Naive thymus-derived CD4-positive, alpha-beta T cell (primary cell): ENCODE data around the gene ARHGDIB. TPM values are rescaled to one million over a fixed set of nuclear protein-coding genes. Genes with fewer than 3 reads are reported as not detected.

ENCODE experiments used
- ATAC-seq: fragments of 150-1000 bp; cut with Tn5 transposase; 2 replicates; pipeline ENCODE4 v1.10.0; 2021; ENCODE audit warnings: mild to moderate bottlenecking, moderate library complexity
- CTCF ChIA-PET: fragments of 350-600 bp; sonication (Branson Sonifier 250); formaldehyde crosslinking; loops from one replicate; lab custom pipeline; 2021; ENCODE audit warnings: antibody characterized with exemption; lab: Charles Lee
- POLR2A ChIA-PET: fragments of 350-600 bp; sonication (Branson Sonifier 250); formaldehyde crosslinking; loops from one replicate; lab custom pipeline; 2021; ENCODE audit warnings: antibody characterized with exemption, inconsistent platforms; lab: Charles Lee
- DNase-seq, 9 donors: peaks; one replicate each; pipeline versions ENCODE4 v3.0.0 to v3.0.0-alpha.2; 2020 to 2022; ENCODE audit warnings: mixed read lengths in 1 of 9
- H3K27ac ChIP-seq: one replicate; pipeline ENCODE4 v1.7.0; 2013; ENCODE audit warnings: mild to moderate bottlenecking, low read depth, low read length, moderate library complexity
- H3K27me3 ChIP-seq, 2 donors: one replicate each; pipeline ENCODE4 v1.7.0; 2013; ENCODE audit warnings: low read length in 2 of 2, mild to moderate bottlenecking in 2 of 2, moderate library complexity in 2 of 2; ENCODE audit not compliant: control insufficient read depth in 2 of 2, insufficient read depth in 2 of 2
- H3K36me3 ChIP-seq, 3 experiments: 1 replicate in 2 of 3; 2 replicates in 1 of 3; pipeline ENCODE4 v1.7.0; 2013; ENCODE audit warnings: low read length in 3 of 3, mild to moderate bottlenecking in 3 of 3, moderate library complexity in 1 of 3; ENCODE audit not compliant: insufficient read depth in 3 of 3, control insufficient read depth in 2 of 3
- H3K4me1 ChIP-seq, 2 donors: one replicate each; pipeline ENCODE4 v1.7.0; 2013; ENCODE audit warnings: low read length in 2 of 2, mild to moderate bottlenecking in 2 of 2, moderate library complexity in 1 of 2; ENCODE audit not compliant: control insufficient read depth in 2 of 2, insufficient read depth in 2 of 2
- H3K4me3 ChIP-seq: 2 replicates; pipeline ENCODE4 v1.7.0; 2013; ENCODE audit warnings: mild to moderate bottlenecking, low read length
- H3K9me3 ChIP-seq, 3 experiments: 1 replicate in 2 of 3; 2 replicates in 1 of 3; pipeline ENCODE4 v1.7.0; 2013; ENCODE audit warnings: low read length in 3 of 3; ENCODE audit not compliant: control insufficient read depth in 2 of 3
- H3K27ac Mint-ChIP-seq, 9 donors: one replicate each; pipeline ENCODE4 v1.8.0; 2020 to 2022; ENCODE audit warnings: mixed read lengths in 9 of 9, mild to moderate bottlenecking in 8 of 9, moderate library complexity in 5 of 9, inconsistent platforms in 2 of 9
- H3K27me3 Mint-ChIP-seq, 5 donors: one replicate each; pipeline ENCODE4 v1.8.0; 2021 to 2022; ENCODE audit warnings: mixed read lengths in 5 of 5, mild to moderate bottlenecking in 1 of 5
- H3K36me3 Mint-ChIP-seq, 5 donors: one replicate each; pipeline ENCODE4 v1.8.0; 2020 to 2022; ENCODE audit warnings: mixed read lengths in 5 of 5, mild to moderate bottlenecking in 3 of 5, inconsistent platforms in 1 of 5
- H3K4me1 Mint-ChIP-seq, 7 donors: one replicate each; pipeline ENCODE4 v1.8.0; 2020 to 2022; ENCODE audit warnings: mixed read lengths in 7 of 7, mild to moderate bottlenecking in 3 of 7, inconsistent platforms in 1 of 7
- H3K4me3 Mint-ChIP-seq, 10 donors: one replicate each; pipeline ENCODE4 v1.8.0; 2020 to 2022; ENCODE audit warnings: mild to moderate bottlenecking in 10 of 10, mixed read lengths in 10 of 10, moderate library complexity in 6 of 10, inconsistent platforms in 2 of 10
- H3K9me3 Mint-ChIP-seq, 11 donors: one replicate each; pipeline ENCODE4 v1.8.0; 2020 to 2022; ENCODE audit warnings: mixed read lengths in 11 of 11, mild to moderate bottlenecking in 4 of 11, inconsistent platforms in 1 of 11, moderate library complexity in 1 of 11
- intact Hi-C, 2 donors: fragments of 100-400 bp; cut with micrococcal nuclease; formaldehyde crosslinking; loops; one replicate each; pipeline ENCODE4 v1.15.1; 2023
- polyA plus RNA-seq, 2 donors: library from polyadenylated mRNA; unstranded; fragments of 300-500 nt; fragmentation: Illumina TruSeq; gene quantifications; one replicate each; pipeline ENCODE4 v1.2.3, GENCODE V29; 2021
- total RNA-seq, 6 experiments: library from RNA in 5 of 6; stranded (reverse) in 5 of 6; gene quantifications; 1 replicate in 5 of 6; 2 replicates in 1 of 6; pipeline ENCODE4 v1.2.3 and lab custom pipeline; 2021 to 2026

Gene ARHGDIB
- total and polyA plus RNA-seq, 7 experiments from 2014 or later = 776 to 3,336 (median 867) TPM

DNA sequence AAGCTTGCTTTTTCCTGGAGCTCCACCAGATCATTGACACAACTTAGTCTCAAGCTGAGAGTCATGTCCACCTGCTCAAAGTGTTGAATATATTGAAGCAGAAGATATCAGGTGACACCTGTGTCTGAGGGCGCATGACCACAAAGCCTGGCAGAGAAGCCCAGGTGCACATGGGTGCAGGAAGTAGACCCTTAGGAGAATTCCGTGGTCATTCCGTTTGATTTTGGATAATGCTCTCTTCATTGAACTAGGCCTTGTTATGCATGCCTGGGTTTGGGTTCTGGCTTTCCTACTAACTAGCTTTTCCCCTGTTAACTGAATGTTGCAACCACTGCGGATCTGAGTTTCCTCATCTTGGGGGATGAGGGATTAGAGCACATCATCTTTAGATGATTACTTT is 7.1 kb downstream of the ARHGDIB start:
- peaks cover 19 to 26% (median 19%) of the 10 kb centered on the region in 3 experiments for H3K36me3 ChIP-seq
- Mint-ChIP-seq H3K27me3 (no peaks in the 10 kb centered on the region), H3K9me3 (peaks cover 0 to 4% (median 0%) of the 10 kb centered on the region in 11 donors), H3K27ac (peak overlapping the region; percentile 92 to 99 (median 97)), H3K36me3 (peaks cover 14 to 63% (median 51%) of the 10 kb centered on the region in 5 donors), H3K4me3 (peak overlapping the region; percentile 72 to 97 (median 88)), H3K4me1 (peaks cover 61 to 87% (median 83%) of the 10 kb centered on the region in 7 donors)
- CTCF ChIA-PET = interaction anchor here (0.7 to 1.2 kb wide), 3 partner anchors 16 to 578 kb away, joined by 3 to 5 read pairs (median 4); partner anchors contain the start of gene ERP27
- H3K4me1 ChIP-seq = peaks cover 59 to 84% of the 10 kb centered on the region in 2 donors
- peak overlapping the region; percentile 39 for H3K4me3 ChIP-seq
- H3K9me3 ChIP-seq = no peaks in the 10 kb centered on the region
- DNase-seq (peak in 1 of 9 donors; percentile 41), ATAC-seq (no peak)
- no peaks in the 10 kb centered on the region for H3K27me3 ChIP-seq
- peak overlapping the region; percentile 96 for H3K27ac ChIP-seq
- intact Hi-C loops = loop anchor here in 1 of 2 donors (5.0 kb wide), 1 partner anchor 547 kb away; no protein-coding TSS in a partner anchor
- POLR2A ChIA-PET = interaction anchor here (0.6 to 2.3 kb wide), 16 partner anchors 9 to 580 kb away, joined by 3 to 21 read pairs (median 4); partner anchors contain the start of genes C12orf60, ERP27, PDE6H and WBP11

- H3K27me3 ChIP-seq = no peaks in the 10 kb centered on the region
- POLR2A ChIA-PET = interaction anchor here (0.6 to 2.3 kb wide), 16 partner anchors 9 to 581 kb away, joined by 3 to 21 read pairs (median 4); partner anchors contain the start of genes C12orf60, ERP27, PDE6H and WBP11
- Mint-ChIP-seq H3K27ac (peak overlapping the region; percentile 92 to 99 (median 97)), H3K9me3 (peaks cover 0 to 4% (median 0%) of the 10 kb centered on the region in 11 donors), H3K4me3 (peak overlapping the region; percentile 72 to 97 (median 88)), H3K27me3 (no peaks in the 10 kb centered on the region), H3K4me1 (peaks cover 64 to 92% (median 88%) of the 10 kb centered on the region in 7 donors), H3K36me3 (peaks cover 17 to 63% (median 53%) of the 10 kb centered on the region in 5 donors)
- peak overlapping the region; percentile 96 for H3K27ac ChIP-seq
- ATAC-seq (no peak), DNase-seq (no peak)
- intact Hi-C loops = loop anchor here (2.0 to 5.0 kb wide), 4 partner anchors 69 to 587 kb away; partner anchors contain the start of genes C12orf60 (in 1 of the 2), MGP (in 1 of the 2) and WBP11 (in 1 of the 2)
- H3K36me3 ChIP-seq = peaks cover 22 to 30% (median 24%) of the 10 kb centered on the region in 3 experiments
- H3K9me3 ChIP-seq = no peaks in the 10 kb centered on the region
- CTCF ChIA-PET = interaction anchor here (0.7 to 1.2 kb wide), 3 partner anchors 16 to 578 kb away, joined by 3 to 5 read pairs (median 4); partner anchors contain the start of gene ERP27
- peak overlapping the region; percentile 39 for H3K4me3 ChIP-seq
- peaks cover 64 to 89% of the 10 kb centered on the region in 2 donors for H3K4me1 ChIP-seq
These were observed 7.6 kb downstream of the ARHGDIB start for GRCh38 chr12:14953752-14954151.

- Histone ChIP-seq H3K36me3 (peaks cover 28 to 36% (median 34%) of the 10 kb centered on the region in 3 experiments), H3K4me1 (peaks cover 77 to 94% of the 10 kb centered on the region in 2 donors), H3K9me3 (no peaks in the 10 kb centered on the region), H3K27ac (peak overlapping the region; percentile 96), H3K4me3 (peak overlapping the region; percentile 39), H3K27me3 (no peaks in the 10 kb centered on the region)
- DNase-seq (peak in 8 of 9 donors; percentile 29 to 85 (median 78)), ATAC-seq (peak; percentile 82)
- Mint-ChIP-seq H3K4me1 (peaks cover 62 to 99% (median 94%) of the 10 kb centered on the region in 7 donors), H3K4me3 (peak overlapping the region; percentile 72 to 97 (median 88)), H3K27me3 (no peaks in the 10 kb centered on the region), H3K36me3 (peaks cover 19 to 61% (median 52%) of the 10 kb centered on the region in 5 donors), H3K9me3 (peaks cover 0 to 3% (median 0%) of the 10 kb centered on the region in 11 donors), H3K27ac (peak overlapping the region; percentile 92 to 99 (median 97))
- ChIA-PET CTCF (no interaction called here), POLR2A (interaction anchor here (0.8 to 3.3 kb wide), 8 partner anchors 9 to 214 kb away, joined by 3 to 18 read pairs (median 6); partner anchors contain the start of genes ARHGDIB and ERP27)
- intact Hi-C loops = loop anchor here (1.0 to 5.0 kb wide), 9 partner anchors 9 to 586 kb away; partner anchors contain the start of genes ARHGDIB (in 2 of the 2), C12orf60 (in 2 of the 2), WBP11 (in 2 of the 2) and MGP (in 1 of the 2)
These were observed 9.0 kb downstream of the ARHGDIB start for GRCh38 chr12:14952299-14952921.

- peaks cover 19 to 61% (median 56%) of the 10 kb centered on the region in 5 donors for H3K36me3 Mint-ChIP-seq
- H3K27me3 Mint-ChIP-seq = no peaks in the 10 kb centered on the region
- H3K4me3 Mint-ChIP-seq = peak overlapping the region; percentile 72 to 97 (median 88)
- intact Hi-C loops = loop anchor here (1.0 to 5.0 kb wide), 9 partner anchors 9 to 585 kb away; partner anchors contain the start of genes ARHGDIB (in 2 of the 2), C12orf60 (in 2 of the 2), WBP11 (in 2 of the 2) and MGP (in 1 of the 2)
- peak overlapping the region; percentile 39 for H3K4me3 ChIP-seq
- peaks cover 79 to 94% of the 10 kb centered on the region in 2 donors for H3K4me1 ChIP-seq
- CTCF ChIA-PET = no interaction called here
- DNase-seq = no peak
- H3K27ac Mint-ChIP-seq = peak overlapping the region; percentile 92 to 99 (median 97)
- peaks cover 34 to 41% (median 40%) of the 10 kb centered on the region in 3 experiments for H3K36me3 ChIP-seq
- H3K27ac ChIP-seq = peak overlapping the region; percentile 96
- H3K27me3 ChIP-seq = no peaks in the 10 kb centered on the region
- POLR2A ChIA-PET = interaction anchor here (0.8 to 3.3 kb wide), 7 partner anchors 10 to 214 kb away, joined by 3 to 18 read pairs (median 3); partner anchors contain the start of gene ARHGDIB
- peaks cover 66 to 99% (median 94%) of the 10 kb centered on the region in 7 donors for H3K4me1 Mint-ChIP-seq
- H3K9me3 ChIP-seq = no peaks in the 10 kb centered on the region
- no peak for ATAC-seq
- H3K9me3 Mint-ChIP-seq = peaks cover 0 to 3% (median 0%) of the 10 kb centered on the region in 11 donors
These were observed 9.6 kb downstream of the ARHGDIB start for GRCh38 chr12:14951851-14952250.

DNA sequence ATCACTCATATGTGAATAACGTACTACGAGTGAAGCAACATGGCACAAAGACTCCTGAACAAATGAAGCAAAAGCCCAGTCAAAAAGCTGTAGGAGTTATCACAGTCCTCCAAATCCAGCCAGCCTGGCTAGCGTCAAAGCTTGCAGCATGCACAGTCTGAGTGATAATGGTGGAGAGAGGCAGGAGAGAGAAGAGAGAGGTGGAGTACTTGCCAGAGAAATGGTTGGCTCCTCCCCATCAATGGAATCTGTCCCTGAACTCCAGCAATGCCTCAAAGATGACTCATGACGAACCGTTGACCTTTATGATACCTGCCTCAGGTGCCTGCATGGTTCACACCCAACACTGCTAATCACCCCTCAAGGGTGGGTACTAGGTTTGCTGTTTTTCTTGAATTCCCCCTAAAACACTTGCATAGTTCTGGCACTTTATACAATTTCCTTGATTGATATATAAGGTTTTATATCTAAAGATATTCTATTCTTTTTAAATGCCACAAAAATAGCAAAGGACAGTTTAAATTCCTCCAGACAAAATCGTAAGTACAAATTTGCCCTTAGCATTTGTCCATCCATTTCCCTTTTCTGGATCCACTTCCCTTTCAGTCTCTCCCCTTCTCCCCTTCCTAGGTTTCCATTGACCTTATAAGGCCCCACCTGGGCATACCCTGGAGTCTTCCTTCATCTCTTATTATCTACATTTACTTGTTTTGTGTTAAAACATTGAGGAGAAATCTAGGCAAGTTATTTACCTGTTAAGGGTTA is 10.2 kb downstream of the ARHGDIB start:
- peak overlapping the region; percentile 39 for H3K4me3 ChIP-seq
- CTCF ChIA-PET = no interaction called here
- peak overlapping the region; percentile 96 for H3K27ac ChIP-seq
- peaks cover 0 to 3% (median 0%) of the 10 kb centered on the region in 11 donors for H3K9me3 Mint-ChIP-seq
- peak overlapping the region; percentile 92 to 99 (median 97) for H3K27ac Mint-ChIP-seq
- POLR2A ChIA-PET = interaction anchor here (0.9 to 3.3 kb wide), 9 partner anchors 8 to 180 kb away, joined by 3 to 18 read pairs (median 3); partner anchors contain the start of genes ARHGDIB, ERP27 and PDE6H
- H3K27me3 ChIP-seq = no peaks in the 10 kb centered on the region
- H3K4me3 Mint-ChIP-seq = peak overlapping the region; percentile 72 to 97 (median 90)
- DNase-seq (peak in 2 of 9 donors; percentile 23 to 33), ATAC-seq (no peak)
- intact Hi-C loops = loop anchor here in 1 of 2 donors (5.0 kb wide), 1 partner anchor 544 kb away; no protein-coding TSS in a partner anchor
- H3K4me1 ChIP-seq = peaks cover 80 to 94% of the 10 kb centered on the region in 2 donors
- no peaks in the 10 kb centered on the region for H3K9me3 ChIP-seq
- peaks cover 72 to 99% (median 95%) of the 10 kb centered on the region in 7 donors for H3K4me1 Mint-ChIP-seq
- no peaks in the 10 kb centered on the region for H3K27me3 Mint-ChIP-seq
- peaks cover 41 to 47% (median 46%) of the 10 kb centered on the region in 3 experiments for H3K36me3 ChIP-seq
- peaks cover 25 to 64% (median 59%) of the 10 kb centered on the region in 5 donors for H3K36me3 Mint-ChIP-seq
